ENCODE data around the gene PACRG.
"Not testable (repeated sequence)": the region's sequence is repeated elsewhere in the genome, so short reads cannot be mapped to it uniquely, and the experiment has no call there.

The PACRG gene

GRCh38 chr6:162727322-162728182, at the start of gene PACRG, which contains the start of gene PRKN:
Gene PACRG (plus strand): TSS chr6:162727974.
Gene PRKN (minus strand): TSS chr6:162727766.
- peak; percentile 100 for DNase-seq

GRCh38 chr6:162678896-162679295, 48.9 kb upstream of the PACRG start:
- DNase-seq, result not testable (repeated sequence)

GRCh38 chr6:162679681-162680080, 48.1 kb upstream of the PACRG start:
- no peak for DNase-seq

- no peak for DNase-seq
These were observed 47.4 kb upstream of the PACRG start for GRCh38 chr6:162680367-162680766.

- no peak for DNase-seq
These were observed 46.9 kb upstream of the PACRG start for GRCh38 chr6:162680871-162681270.

GRCh38 chr6:162681447-162681846, 46.3 kb upstream of the PACRG start:
- no peak for DNase-seq

GRCh38 chr6:162683135-162683534, 44.6 kb upstream of the PACRG start:
- no peak for DNase-seq

GRCh38 chr6:162684052-162684451, 43.7 kb upstream of the PACRG start:
- no peak for DNase-seq

- DNase-seq, result no peak
These were observed 42.8 kb upstream of the PACRG start for GRCh38 chr6:162684961-162685360.

GRCh38 chr6:162685586-162685985, 42.2 kb upstream of the PACRG start:
- DNase-seq, result no peak

- DNase-seq, result no peak
These were observed 38.9 kb upstream of the PACRG start for GRCh38 chr6:162688751-162689345.

- DNase-seq, result no peak
These were observed 37.6 kb upstream of the PACRG start for GRCh38 chr6:162690158-162690557.

- DNase-seq, result no peak
These were observed 29.8 kb upstream of the PACRG start for GRCh38 chr6:162697872-162698403.

GRCh38 chr6:162698440-162698839, 29.3 kb upstream of the PACRG start:
- DNase-seq, result no peak

GRCh38 chr6:162699961-162700360, 27.8 kb upstream of the PACRG start:
- DNase-seq, result no peak

GRCh38 chr6:162700966-162701365, 26.8 kb upstream of the PACRG start:
- DNase-seq, result no peak

- no peak for DNase-seq
These were observed 26.2 kb upstream of the PACRG start for GRCh38 chr6:162701551-162701950.

GRCh38 chr6:162702446-162702845, 25.3 kb upstream of the PACRG start:
- no peak for DNase-seq

- DNase-seq, result no peak
These were observed 23.8 kb upstream of the PACRG start for GRCh38 chr6:162704001-162704400.

GRCh38 chr6:162705736-162706135, 22.0 kb upstream of the PACRG start:
- DNase-seq, result no peak

- no peak for DNase-seq
These were observed 21.5 kb upstream of the PACRG start for GRCh38 chr6:162706232-162706631.

- DNase-seq, result no peak
These were observed 18.8 kb upstream of the PACRG start for GRCh38 chr6:162708971-162709370.

GRCh38 chr6:162709431-162709830, 18.3 kb upstream of the PACRG start:
- no peak for DNase-seq

- no peak for DNase-seq
These were observed 17.4 kb upstream of the PACRG start for GRCh38 chr6:162710419-162710818.

All from islet precursor cell (in vitro differentiated cells).